Breast epithelium (tissue), 3 donors: Measurements from ENCODE around the gene GREB1L.

ENCODE experiments used
- POLR2AphosphoS5 ChIP-seq, 3 donors: sonication (generic); formaldehyde crosslinking; IDR thresholded peaks; one replicate each; pipeline ENCODE4 v1.6.1; 2017; ENCODE audit warnings: antibody characterized with exemption in 3 of 3
- TF ChIP-seq, protein P1 (sequence below), 3 donors: fragments of 450-650 bp; IDR thresholded peaks; one replicate each; pipeline ENCODE4 v1.5.1; 2016 to 2017; ENCODE audit warnings: antibody characterized with exemption in 3 of 3, mild to moderate bottlenecking in 3 of 3, moderate library complexity in 3 of 3

GRCh38 chr18:21262979-21263378, 20.9 kb downstream of the GREB1L start:
- TF ChIP-seq, protein P1, sequence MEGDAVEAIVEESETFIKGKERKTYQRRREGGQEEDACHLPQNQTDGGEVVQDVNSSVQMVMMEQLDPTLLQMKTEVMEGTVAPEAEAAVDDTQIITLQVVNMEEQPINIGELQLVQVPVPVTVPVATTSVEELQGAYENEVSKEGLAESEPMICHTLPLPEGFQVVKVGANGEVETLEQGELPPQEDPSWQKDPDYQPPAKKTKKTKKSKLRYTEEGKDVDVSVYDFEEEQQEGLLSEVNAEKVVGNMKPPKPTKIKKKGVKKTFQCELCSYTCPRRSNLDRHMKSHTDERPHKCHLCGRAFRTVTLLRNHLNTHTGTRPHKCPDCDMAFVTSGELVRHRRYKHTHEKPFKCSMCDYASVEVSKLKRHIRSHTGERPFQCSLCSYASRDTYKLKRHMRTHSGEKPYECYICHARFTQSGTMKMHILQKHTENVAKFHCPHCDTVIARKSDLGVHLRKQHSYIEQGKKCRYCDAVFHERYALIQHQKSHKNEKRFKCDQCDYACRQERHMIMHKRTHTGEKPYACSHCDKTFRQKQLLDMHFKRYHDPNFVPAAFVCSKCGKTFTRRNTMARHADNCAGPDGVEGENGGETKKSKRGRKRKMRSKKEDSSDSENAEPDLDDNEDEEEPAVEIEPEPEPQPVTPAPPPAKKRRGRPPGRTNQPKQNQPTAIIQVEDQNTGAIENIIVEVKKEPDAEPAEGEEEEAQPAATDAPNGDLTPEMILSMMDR (IDR thresholded peaks at IDR 0.05): no peak
- no peak for TF ChIP-seq POLR2AphosphoS5 (IDR thresholded peaks at IDR 0.05)
